A172 (cell line): ENCODE measurements around the gene TRIM37. TPM values are rescaled to one million over a fixed set of nuclear protein-coding genes. Genes with fewer than 3 reads are reported as not detected.

Experiments
- DNase-seq: peaks from one replicate; pipeline ENCODE4 v3.0.0-alpha.2; 2015; ENCODE audit warnings: low spot score
- total RNA-seq: library from RNA; depleted of rRNA; stranded (reverse); fragments of >200 nt; shearing (Covaris generic); gene quantifications from 2 replicates; pipeline ENCODE4 v1.2.3, GENCODE V29; 2014

Gene TRIM37
- total RNA-seq, 1 experiment from 2014 or later: 63.4 TPM

DNA sequence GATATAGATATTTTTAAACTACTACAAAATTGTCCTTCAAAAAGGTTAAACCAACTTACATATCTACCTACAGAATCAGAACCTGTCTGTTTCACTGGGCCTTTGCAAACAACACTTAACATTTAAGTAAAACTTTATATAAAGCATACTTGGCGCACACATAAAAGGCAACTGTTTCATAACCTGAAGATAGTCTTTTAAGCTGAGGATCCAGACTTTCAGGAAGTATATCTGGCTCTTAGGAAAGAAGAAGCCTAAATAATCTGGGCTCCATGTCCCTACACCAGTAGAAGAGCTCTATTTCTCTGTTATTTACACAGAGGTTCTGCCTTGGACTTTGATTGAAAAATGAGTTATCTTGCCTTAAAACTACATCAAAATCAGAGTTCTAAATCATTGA is 75.9 kb downstream of the TRIM37 start:
- no peak for DNase-seq

DNA sequence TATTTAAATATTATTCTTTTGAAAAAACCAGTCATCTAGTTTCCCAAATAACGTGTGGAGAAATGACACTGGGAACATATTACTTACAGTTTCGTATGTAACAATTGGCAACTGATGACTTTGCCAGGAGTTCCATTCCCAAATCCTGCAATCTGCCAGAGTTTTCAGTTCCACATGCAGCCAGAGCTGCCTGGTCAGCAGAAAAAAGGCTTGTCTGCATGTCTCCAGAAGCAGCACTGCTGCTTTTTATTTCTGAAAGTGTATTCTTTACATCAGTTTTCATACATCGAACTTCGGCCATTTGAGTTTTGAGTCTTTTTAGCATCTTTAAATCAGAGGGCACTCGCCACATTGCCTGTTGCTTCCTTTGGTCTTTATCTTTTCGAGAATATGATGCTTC is 78.4 kb downstream of the TRIM37 start:
- DNase-seq: no peak

DNA sequence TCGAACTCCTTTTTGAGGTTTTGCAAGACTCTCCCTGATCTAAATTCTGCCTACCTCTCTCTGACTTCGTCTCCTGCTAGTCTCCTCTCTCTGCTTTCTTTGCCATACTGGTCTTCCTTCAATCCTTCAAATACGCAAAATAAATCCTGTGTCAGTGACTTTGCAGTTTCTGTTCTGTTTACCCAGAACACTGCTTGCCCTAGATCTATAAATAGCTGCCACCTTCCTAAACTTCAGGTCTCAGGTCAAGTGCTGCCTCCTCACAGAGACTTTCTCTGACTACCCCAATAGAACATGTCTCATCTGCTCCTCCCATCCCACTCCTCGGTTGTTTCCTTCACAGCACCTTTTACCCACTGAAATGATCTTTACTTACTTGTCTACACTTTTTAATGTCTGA is 78.9 kb downstream of the TRIM37 start:
- DNase-seq: no peak

DNA sequence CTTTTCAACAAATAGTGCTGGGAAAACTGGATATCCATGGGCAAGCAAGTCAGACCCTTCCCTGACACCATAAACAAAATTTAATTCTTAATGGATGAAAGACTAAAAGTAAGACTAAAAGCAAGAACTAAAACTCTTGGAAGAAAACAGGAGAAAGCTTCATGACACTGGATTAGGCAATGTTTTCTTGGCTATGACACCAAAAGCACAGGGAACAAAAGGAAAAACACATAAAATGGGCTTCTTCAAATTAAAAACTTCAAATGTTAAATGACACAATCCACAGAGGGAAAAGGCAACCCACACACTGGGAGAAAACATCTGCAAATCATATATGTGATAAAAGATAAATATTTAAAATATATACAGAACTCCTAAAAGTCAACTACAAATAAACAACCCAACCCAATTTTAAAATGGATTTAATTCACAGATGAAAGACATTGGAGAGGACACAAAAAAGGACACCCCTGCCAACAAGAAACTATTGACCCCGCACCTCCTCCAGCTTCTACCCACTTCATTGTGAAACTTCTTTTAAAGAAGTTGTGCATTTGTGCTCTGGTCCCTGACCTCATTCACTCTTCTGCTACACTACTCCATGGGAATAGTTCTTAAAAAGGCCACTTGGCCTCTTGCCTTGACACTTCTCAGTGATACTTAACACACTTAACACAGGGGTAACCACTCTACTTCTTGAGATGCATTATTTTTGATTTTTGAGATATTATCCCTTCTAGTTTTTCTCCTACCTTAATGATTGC is 80.3 kb downstream of the TRIM37 start:
- DNase-seq: no peak

DNA sequence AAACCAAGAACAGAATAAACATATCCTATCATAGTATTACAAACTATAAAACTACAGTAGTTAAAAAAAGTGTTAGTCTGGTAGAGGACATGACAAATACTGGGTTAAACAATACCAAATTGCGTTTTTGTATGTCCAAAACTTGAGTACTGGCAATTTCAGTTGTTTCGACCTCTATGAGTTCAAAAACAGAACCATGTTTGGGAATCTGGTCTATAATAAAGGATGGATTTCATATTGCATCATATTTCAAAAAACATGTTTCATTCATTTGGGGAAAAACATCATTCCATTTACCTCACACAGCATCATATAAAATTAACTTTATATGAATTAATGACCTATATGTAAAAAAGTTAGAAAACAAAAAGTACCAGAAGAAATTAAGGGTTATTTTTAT is 81.8 kb downstream of the TRIM37 start:
- DNase-seq: no peak

DNA sequence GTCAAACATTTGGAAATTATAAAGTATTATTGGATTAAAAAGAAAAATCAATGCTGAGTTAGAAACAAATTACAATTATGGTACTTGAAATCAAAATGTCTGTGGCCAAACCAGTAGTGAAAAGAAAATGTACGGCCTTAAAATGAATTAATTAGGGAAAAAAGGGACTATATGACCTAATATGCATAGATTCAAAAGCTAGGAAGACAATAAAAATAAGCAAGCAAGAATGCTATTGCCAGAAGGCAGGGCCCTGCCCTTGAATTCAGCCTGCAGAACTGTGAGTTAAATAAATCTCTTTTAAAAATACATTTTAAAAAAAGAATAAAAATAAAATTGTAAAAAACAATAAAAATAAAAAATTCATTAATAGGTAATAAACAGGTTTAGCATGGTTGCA is 88.7 kb downstream of the TRIM37 start:
- DNase-seq: no peak

DNA sequence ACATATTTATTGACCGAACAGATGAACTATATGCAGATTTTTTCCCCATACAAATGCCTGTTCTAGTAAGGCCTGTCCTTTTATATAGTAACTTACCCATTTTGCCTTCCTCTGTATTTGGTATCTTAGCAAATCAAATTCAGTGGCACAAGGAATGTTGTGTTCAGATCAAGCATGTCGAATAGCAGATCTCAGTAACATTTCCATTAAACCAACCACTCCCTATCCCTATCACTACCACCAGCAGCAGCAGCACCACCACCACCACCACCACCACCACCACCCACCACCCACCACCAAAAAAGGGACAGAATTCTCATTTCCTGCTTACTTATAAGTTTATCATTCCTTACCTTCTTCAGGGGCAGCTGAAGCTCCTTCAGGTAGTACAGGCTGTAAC is 94.7 kb downstream of the TRIM37 start:
- DNase-seq: no peak

DNA sequence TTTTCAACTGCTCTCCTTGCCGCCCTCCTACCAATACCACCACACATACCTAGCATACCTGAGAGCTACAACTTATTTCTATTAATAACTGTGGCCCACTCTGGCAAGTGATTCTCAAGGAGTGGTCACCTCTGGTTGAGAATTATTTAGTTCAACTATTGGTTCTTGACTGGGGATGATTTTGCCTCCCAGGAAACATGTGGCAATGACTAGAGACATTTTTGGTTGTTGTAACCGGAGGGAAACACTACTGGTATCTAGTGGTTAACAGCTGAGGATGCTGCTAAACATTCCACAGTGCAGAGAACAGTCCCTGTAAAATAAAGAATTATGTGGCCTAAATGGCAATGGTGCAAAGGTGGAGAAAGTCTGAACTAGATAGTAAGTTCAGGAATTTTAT is 96.7 kb downstream of the TRIM37 start:
- DNase-seq: no peak

DNA sequence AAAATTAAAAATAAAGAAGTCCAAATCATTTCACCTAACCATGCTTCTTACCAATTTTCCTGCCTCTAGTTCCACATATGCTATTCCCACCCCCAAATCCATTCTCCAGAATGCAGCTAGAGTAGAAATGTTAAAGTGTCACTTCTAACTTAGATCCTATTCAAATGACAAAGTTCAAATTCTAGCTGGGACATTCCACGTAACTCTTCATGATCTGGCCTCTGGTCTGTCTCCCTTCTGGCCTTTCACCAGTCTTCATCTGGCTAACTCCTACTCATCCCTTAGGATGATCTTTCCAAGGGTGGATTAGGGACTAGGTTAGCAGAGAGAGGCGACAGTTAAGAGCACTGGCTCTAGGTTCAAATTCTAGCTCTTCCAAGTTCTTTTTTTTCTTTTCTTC is 97.9 kb downstream of the TRIM37 start:
- no peak for DNase-seq

DNA sequence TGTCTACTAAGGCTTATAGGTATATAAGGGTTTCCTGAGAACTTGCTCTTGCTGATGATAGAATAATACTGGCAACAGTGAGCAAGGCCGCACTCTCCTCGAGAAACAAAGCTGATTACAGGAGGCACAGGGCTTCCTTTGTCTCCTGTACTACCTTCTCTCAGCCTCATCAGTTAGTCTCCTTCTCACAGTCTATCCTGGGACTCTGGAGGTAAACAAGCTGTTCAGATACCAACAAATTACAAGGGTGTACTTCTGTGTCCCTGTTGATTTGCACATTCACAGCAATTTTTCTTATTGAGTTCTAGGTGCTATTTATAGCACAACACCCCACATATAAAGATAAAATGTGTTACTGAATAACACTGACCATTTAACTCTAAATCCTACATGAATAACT is 98.7 kb downstream of the TRIM37 start:
- no peak for DNase-seq

DNA sequence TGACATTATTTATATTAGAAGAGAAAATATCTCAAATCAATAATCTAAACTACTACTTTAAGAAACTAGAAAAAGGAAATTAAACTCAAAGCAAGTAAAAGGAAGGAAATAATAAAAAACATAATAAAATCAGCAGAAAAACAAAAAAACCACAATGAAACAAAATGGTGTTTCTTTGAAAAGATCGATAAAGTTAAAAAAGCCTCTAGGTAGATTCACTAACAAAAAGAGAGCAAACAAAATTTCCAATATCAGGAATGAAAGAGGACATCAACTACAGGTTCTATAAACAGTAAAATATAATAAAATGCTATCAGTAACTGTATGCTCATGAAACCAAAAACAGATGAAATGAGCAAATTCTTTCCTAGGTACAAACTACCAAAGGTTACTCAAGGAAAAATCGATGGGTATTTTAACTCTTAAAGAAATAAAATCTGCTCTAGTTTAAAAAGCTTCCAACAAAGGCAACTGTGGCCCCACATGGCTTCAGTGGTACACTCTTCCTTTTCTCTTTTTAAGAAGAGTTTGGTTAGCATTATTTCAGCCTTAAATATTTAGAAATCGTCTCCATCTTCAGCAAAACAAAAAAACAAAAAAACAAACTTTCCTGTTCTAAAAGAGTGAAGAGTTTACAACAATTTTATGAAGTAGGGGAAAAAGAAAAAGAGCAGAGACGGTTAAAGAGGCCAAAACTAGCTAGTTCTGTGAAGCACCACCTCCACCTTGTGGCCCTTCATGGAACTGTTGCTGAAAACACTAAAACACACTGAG is 102.2 kb downstream of the TRIM37 start:
- DNase-seq: peak; percentile 66

DNA sequence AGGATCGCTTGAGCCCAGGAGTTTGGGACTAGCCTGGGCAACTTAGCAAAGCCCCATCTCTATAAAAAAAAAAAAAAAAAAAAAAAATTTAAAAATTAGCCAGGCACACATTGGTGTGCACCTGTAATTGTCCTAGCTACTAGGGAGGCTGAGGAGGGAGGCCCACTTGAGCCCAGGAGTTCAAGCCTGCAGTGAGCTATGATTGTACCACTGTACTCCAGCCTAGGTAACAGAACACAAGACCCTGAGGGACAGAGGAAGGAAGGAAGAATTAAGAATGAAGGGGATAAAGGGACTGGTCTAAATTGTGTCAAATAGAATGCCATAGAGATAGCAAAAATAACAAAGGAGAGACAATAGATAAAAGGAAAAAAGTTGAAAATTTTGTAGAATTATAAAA is 102.8 kb downstream of the TRIM37 start:
- DNase-seq: no peak

DNA sequence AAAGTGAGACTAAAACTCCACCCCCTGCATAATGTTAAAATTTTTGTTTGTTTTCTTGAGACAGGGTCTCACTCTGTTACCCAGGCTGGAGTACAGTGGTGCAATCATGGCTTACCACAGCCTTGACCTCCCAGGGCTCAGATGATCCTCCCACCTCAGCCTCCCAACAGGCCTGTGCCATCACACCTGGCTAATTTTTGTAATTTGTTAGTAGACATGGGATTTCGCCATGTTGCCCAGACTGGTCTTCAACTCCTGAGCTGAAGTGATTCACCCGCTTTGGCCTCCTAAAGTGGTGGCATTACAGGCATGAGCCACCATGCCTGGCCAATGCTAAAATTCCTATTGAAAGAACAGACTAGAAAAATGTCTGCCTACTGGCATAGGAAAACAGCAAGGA is 103.8 kb downstream of the TRIM37 start:
- DNase-seq: no peak

DNA sequence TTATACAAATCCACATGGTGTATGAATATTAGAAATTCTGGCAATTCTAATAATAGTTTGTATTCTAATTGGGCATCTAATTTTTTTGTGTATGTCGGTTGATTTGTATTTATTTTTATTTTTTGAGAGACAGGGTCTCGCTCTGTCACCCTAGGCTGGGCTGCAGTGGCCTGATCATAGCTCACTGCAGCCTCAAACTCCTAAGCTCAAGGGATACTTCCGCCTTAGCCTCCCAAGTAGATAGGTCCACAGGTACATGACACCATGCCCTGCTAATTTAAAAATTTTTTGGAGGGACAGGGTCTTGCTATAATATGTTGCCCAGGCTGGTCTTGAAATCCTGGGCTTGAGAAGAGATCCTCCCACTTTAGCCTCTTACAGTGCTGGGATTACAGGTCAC is 104.6 kb downstream of the TRIM37 start:
- no peak for DNase-seq

DNA sequence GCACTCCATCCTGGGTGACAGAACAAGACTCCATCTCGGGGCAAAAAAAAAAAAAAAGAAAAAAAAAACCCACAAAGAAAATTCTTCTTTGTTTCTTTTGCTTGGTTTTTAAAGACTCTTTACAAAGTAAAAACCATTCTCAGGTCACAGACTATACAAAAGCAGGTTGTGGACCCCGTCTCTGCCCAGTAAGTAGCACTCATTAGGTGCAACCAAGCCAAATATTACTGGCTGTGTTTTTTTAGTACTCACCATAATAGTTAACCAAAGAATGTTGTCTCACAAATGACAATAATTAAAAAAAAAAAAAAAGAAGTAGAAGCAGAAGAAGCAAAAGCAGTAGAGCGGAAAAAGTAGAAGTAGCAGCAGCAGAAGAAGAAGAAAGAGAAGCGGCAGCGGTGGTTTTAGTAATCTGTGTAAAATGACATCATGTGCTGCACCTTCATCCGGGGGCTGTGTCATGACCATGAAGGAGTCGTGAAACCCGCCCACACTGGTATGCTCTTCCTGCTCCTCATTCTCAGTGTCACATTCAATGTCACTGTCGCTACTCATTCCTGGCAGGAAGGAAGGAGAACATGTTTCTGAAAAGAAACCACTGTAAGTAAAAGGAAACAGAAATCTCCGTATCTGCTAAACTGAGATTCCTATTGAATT is 105.4 kb downstream of the TRIM37 start:
- peak; percentile 90 for DNase-seq

DNA sequence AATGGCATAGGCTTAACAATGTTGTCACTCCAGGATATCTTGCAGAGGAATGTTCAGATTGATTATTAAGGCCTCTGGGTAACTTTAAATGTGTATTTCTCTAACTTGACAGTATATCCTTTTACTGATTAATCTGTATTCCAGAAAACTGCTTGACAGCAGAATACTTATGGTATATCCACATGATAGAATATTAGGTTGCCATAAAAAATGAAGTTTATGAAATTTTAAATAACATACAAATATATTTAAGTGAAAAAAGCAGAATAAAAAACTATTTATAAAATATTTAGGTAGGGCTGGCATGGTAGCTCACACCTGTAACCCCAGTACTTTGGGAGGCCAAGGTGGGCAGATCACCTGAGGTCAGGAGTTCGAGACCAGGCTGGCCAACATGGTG is 106.7 kb downstream of the TRIM37 start:
- DNase-seq: no peak

DNA sequence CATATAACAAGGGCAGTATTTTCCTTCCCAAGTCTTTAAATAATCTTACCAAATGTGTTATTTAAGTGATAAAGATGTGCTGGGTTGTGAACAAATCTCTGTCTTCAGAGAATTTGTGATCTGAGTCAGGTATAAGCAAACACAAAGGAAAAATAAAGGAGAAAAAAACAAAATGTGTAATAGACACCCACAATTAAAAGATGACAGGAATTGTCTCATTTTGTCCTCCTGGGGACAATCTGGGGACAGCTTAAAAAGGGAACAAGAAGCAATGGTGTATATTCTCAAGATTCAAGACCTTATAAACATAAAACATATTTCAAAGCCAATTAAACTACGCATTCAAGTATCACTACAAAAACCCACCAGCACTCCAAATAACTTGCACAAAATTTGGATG is 107.2 kb downstream of the TRIM37 start:
- DNase-seq: no peak

DNA sequence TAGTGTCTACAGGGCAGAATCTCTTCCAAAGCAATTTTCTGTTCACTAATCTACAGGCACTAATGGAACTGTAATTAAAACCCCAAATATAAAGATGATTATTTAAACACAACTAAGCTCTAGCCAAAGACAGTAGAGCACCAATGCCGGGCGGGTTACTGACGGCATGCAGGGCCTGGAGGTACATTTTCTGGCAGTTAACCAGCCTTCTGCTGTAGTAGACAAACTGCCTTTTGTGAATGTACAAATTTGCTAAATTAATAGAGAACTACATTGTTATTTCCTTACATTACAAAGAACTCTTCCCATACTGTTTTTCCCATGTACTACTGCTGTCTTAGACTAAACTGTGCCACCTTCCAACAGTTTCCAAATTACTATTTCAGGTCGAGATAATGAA is 107.8 kb downstream of the TRIM37 start:
- DNase-seq: no peak

DNA sequence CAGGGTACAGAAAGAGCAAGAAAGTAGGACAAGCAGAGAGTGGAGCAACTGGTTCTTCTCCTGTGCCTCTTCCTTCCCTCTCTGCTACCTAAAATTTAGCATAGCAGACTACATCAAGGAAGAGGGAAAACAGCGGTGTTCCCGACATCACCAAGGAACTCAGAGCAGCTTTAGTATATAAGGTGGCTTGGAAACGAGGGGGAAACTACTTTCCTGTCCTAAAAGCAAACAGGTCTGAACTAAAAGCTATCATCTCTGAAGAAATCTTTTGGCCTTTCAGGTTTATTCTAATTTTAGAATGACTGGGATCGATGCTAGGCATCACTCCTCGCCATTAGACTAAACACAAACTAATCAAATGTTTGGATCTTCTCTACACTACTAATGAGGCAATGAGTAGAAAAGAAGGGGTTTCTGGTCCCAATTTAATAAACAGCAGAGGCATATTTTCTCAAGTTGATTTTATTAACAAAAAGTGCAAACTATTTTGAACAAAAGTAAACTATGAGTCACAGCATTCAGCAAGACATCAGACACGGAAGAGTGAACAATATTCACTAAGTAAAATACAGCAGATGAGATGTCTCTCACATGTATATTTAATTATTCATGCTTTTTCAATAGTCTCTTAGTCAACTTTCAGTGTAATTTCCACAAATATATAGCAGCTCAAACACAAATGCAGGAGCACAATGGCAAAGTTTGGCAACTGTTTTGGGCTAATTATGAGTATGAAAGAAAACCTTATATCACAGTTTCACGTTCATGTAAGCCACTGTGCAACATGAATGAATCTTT is 108.7 kb downstream of the TRIM37 start:
- no peak for DNase-seq

DNA sequence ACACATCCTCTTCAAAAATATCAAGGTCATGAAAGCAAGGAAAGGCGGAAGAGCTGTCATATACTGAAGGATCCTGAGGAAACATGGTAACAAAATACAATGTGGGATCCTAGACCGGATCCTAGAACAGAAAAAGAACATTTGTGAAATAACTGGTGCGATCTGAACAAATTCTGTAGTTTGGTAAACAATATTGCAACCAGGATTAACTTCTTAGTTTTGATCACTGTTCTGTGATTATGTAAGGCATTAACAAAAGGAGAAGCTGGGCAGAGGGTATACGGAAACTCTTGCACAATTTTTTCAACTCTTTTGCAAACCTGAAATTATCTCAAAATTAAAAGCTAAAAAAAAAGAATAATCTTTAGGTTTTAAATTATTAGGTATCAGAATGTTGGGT is 109.7 kb downstream of the TRIM37 start:
- no peak for DNase-seq

DNA sequence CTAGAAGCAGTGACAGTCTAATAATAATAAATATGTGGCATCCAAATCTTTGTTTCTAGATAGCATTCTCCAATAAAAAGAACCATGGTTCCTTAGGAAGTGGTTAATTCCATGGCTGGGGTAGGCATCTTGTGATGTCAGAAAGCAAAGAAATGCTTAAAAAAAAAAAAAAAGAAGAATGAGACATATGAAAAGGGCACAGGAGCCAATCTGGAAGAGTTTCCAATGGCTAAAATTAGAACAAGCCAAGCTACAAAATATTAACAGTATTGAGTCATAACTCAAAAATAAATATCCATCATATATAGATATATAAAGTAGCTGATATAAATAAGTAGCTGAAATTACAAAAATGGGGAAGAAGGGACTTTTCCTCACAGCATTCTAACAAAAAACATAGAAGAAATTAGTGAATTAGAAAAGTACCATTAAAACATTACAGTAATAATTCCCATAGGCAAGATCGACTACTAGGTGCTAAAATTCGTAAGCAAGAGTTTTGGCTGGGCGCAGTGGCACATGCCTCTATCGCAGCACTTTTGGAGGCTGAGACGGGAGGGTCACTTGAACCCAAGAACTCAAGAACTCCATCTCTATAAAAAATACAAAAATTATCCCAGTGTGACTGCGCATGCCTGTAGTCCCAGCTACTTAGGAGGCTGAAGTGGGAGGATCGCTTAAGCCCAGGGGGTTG is 111.3 kb downstream of the TRIM37 start:
- DNase-seq: no peak

DNA sequence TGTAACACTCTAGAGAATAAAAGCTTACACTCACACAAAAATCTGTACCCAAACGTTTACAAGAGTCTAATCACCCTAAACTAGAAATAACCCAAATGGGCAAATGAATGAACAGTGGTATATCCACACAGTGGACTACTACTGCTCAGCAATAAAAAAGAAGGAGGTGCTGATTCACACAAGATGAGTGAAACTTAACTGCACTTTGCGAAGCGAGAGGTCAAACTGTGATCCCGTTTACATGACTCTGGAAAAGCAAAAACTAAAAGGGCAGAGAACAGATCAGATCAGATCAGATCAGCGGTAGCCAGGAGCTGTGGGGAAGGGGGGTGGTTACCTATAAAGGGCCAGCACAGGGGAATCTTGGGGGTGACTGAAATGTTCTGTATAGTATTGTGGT is 113.4 kb downstream of the TRIM37 start:
- peak; percentile 11 for DNase-seq
